ENCODE measurements around the gene APC2.
"Not testable (repeated sequence)": the region's sequence is repeated elsewhere in the genome, so short reads cannot be mapped to it uniquely, and the experiment has no call there.

Gene APC2

GRCh38 chr19:1412995-1413800, 36.7 kb upstream of the APC2 start:
- no peak for DNase-seq

- no peak for DNase-seq
Observed at GRCh38 chr19:1416014-1416841, 33.7 kb upstream of the APC2 start.

GRCh38 chr19:1417145-1417544, 32.8 kb upstream of the APC2 start:
- DNase-seq, result no peak

GRCh38 chr19:1417681-1418495, 32.0 kb upstream of the APC2 start:
- DNase-seq, result no peak

GRCh38 chr19:1418496-1418775, 31.5 kb upstream of the APC2 start:
- no peak for DNase-seq

GRCh38 chr19:1418951-1419738, 30.8 kb upstream of the APC2 start:
- DNase-seq, result no peak

GRCh38 chr19:1420085-1420484, 29.8 kb upstream of the APC2 start:
- not testable (repeated sequence) for DNase-seq

GRCh38 chr19:1420590-1420989, 29.3 kb upstream of the APC2 start:
- DNase-seq, result no peak

- no peak for DNase-seq
Observed at GRCh38 chr19:1421218-1421957, 28.5 kb upstream of the APC2 start.

- DNase-seq, result no peak
Observed at GRCh38 chr19:1421958-1422305, 28.0 kb upstream of the APC2 start.

- DNase-seq, result no peak
Observed at GRCh38 chr19:1422360-1422759, 27.6 kb upstream of the APC2 start.

- DNase-seq, result no peak
Observed at GRCh38 chr19:1422943-1423342, 27.0 kb upstream of the APC2 start.

GRCh38 chr19:1423436-1424191, 26.3 kb upstream of the APC2 start:
- no peak for DNase-seq

- DNase-seq, result no peak
Observed at GRCh38 chr19:1424192-1424955, 25.5 kb upstream of the APC2 start.

GRCh38 chr19:1425102-1425837, 24.7 kb upstream of the APC2 start:
- DNase-seq, result no peak

GRCh38 chr19:1425902-1426301, 24.0 kb upstream of the APC2 start:
- no peak for DNase-seq

GRCh38 chr19:1426736-1427135, 23.2 kb upstream of the APC2 start:
- no peak for DNase-seq

- no peak for DNase-seq
Observed at GRCh38 chr19:1427221-1427920, 22.6 kb upstream of the APC2 start.

- no peak for DNase-seq
Observed at GRCh38 chr19:1428738-1429391, 21.1 kb upstream of the APC2 start.

Data from DMS79 treated with DMSO at 0.1 percent for 48 hours (cell line).